Stimulated activated CD4-positive, alpha-beta T cell treated with anti-CD3 and anti-CD28 coated beads, Interleukin-12 subunit alpha, Interleukin-12 subunit beta, amount 100 ng/mL, for 48 hours (primary cell): ENCODE data around the gene SPATA31A6.
"Not testable (repeated sequence)": the region's sequence is repeated elsewhere in the genome, so short reads cannot be mapped to it uniquely, and the experiment has no call there.

Source experiments
- DNase-seq, 3 donors: peaks; one replicate each; pipeline ENCODE4 v3.0.0-alpha.2; 2020; ENCODE audit warnings: low read depth in 2 of 3, low spot score in 1 of 3

SPATA31A6 gene

GRCh38 chr9:42183359-42183758 lies at the start of gene SPATA31A6:
SPATA31A6 (plus strand) TSS chr9:42183659; CDS start chr9:42183688, 29 bp downstream.
- DNase-seq, result not testable (repeated sequence)

GRCh38 chr9:42160299-42160698 lies 23.2 kb upstream of the SPATA31A6 start:
- DNase-seq, result not testable (repeated sequence)

GRCh38 chr9:42219861-42220260 lies 36.4 kb downstream of the SPATA31A6 start:
- DNase-seq, result not testable (repeated sequence)

- not testable (repeated sequence) for DNase-seq
These were observed 39.8 kb downstream of the SPATA31A6 start for GRCh38 chr9:42223230-42223629.

- not testable (repeated sequence) for DNase-seq
These were observed 49.6 kb downstream of the SPATA31A6 start for GRCh38 chr9:42233031-42233430.

- DNase-seq, result not testable (repeated sequence)
These were observed 51.2 kb downstream of the SPATA31A6 start for GRCh38 chr9:42234610-42235009.

- not testable (repeated sequence) for DNase-seq
These were observed 52.0 kb downstream of the SPATA31A6 start for GRCh38 chr9:42235352-42235991.

- not testable (repeated sequence) for DNase-seq
These were observed 52.6 kb downstream of the SPATA31A6 start for GRCh38 chr9:42236097-42236496.

GRCh38 chr9:42237381-42237780 lies 53.9 kb downstream of the SPATA31A6 start:
- DNase-seq, result not testable (repeated sequence)

- DNase-seq, result not testable (repeated sequence)
These were observed 55.4 kb downstream of the SPATA31A6 start for GRCh38 chr9:42238862-42239261.
